ACC112 (cell line): ENCODE measurements around the gene CNTFR.

Experiments
- H2AFZ ChIP-seq: fragments of 200-600 bp; sonication (generic); one replicate; pipeline ENCODE4 v1.6.0; 2017; ENCODE audit warnings: antibody characterized with exemption, low read length; ENCODE audit not compliant: unreplicated experiment
- H3K27ac ChIP-seq: fragments of 200-600 bp; sonication (generic); 2 replicates; pipeline ENCODE4 v1.5.1; 2014; ENCODE audit warnings: low read depth, mild to moderate bottlenecking, antibody characterized with exemption, low read length, moderate library complexity
- H3K27me3 ChIP-seq: fragments of 200-600 bp; sonication (generic); 2 replicates; pipeline ENCODE4 v1.6.1; 2014; ENCODE audit warnings: mild to moderate bottlenecking, antibody characterized with exemption, low read length, moderate library complexity, mixed read lengths; ENCODE audit not compliant: insufficient read depth
- H3K36me3 ChIP-seq: fragments of 200-600 bp; sonication (generic); 2 replicates; pipeline ENCODE4 v1.6.1; 2016; ENCODE audit warnings: mild to moderate bottlenecking, antibody characterized with exemption, low read length, moderate library complexity, mixed read lengths; ENCODE audit not compliant: insufficient read depth
- H3K4me1 ChIP-seq: fragments of 200-600 bp; sonication (generic); one replicate; pipeline ENCODE4 v1.6.1; 2016; ENCODE audit warnings: low read length, mixed read lengths; ENCODE audit not compliant: insufficient read depth, unreplicated experiment, control insufficient read depth
- H3K4me3 ChIP-seq: fragments of 200-600 bp; sonication (generic); 2 replicates; pipeline ENCODE4 v1.5.1; 2014; ENCODE audit warnings: mild to moderate bottlenecking, low read depth, low read length
- H3K79me2 ChIP-seq: fragments of 200-600 bp; sonication (generic); one replicate; pipeline ENCODE4 v1.6.0; 2016; ENCODE audit warnings: low read length; ENCODE audit not compliant: control insufficient read depth, unreplicated experiment, insufficient read depth

CNTFR gene

GRCh38 chr9:34558919-34559623 is 30.5 kb downstream of the CNTFR start:
- H3K36me3 ChIP-seq, result no peaks in the 10 kb centered on the region
- no peak overlapping the region for H2AFZ ChIP-seq
- no peaks in the 10 kb centered on the region; the same call in 1 of the 2 replicates for H3K27me3 ChIP-seq
- peak overlapping the region; percentile 17; the same call in 1 of the 2 replicates for H3K4me3 ChIP-seq
- no peaks in the 10 kb centered on the region for H3K79me2 ChIP-seq
- peaks cover 19% of the 10 kb centered on the region for H3K4me1 ChIP-seq
- H3K27ac ChIP-seq, result no peak overlapping the region

GRCh38 chr9:34558364-34558763 is 31.2 kb downstream of the CNTFR start:
- Histone ChIP-seq H3K79me2 (no peaks in the 10 kb centered on the region), H3K4me1 (peaks cover 19% of the 10 kb centered on the region), H3K4me3 (no peak overlapping the region), H3K27me3 (no peaks in the 10 kb centered on the region; the same call in 1 of the 2 replicates), H3K36me3 (no peaks in the 10 kb centered on the region), H2AFZ (no peak overlapping the region), H3K27ac (no peak overlapping the region)

- Histone ChIP-seq H3K79me2 (no peaks in the 10 kb centered on the region), H3K36me3 (no peaks in the 10 kb centered on the region), H2AFZ (no peak overlapping the region), H3K4me1 (peaks cover 19% of the 10 kb centered on the region), H3K27me3 (no peaks in the 10 kb centered on the region; the same call in 1 of the 2 replicates), H3K4me3 (no peak overlapping the region), H3K27ac (no peak overlapping the region)
Observed at GRCh38 chr9:34557426-34558321, 31.9 kb downstream of the CNTFR start.

GRCh38 chr9:34556949-34557348 is 32.6 kb downstream of the CNTFR start:
- Histone ChIP-seq H3K79me2 (no peaks in the 10 kb centered on the region), H3K4me3 (no peak overlapping the region), H3K4me1 (peaks cover 19% of the 10 kb centered on the region), H2AFZ (no peak overlapping the region), H3K27ac (no peak overlapping the region), H3K36me3 (no peaks in the 10 kb centered on the region), H3K27me3 (no peaks in the 10 kb centered on the region; the same call in 1 of the 2 replicates)

GRCh38 chr9:34555936-34556525 is 33.5 kb downstream of the CNTFR start:
- H2AFZ ChIP-seq, result no peak overlapping the region
- H3K79me2 ChIP-seq, result no peaks in the 10 kb centered on the region
- H3K27me3 ChIP-seq, result no peaks in the 10 kb centered on the region; the same call in 1 of the 2 replicates
- peaks cover 19% of the 10 kb centered on the region for H3K4me1 ChIP-seq
- H3K36me3 ChIP-seq, result no peaks in the 10 kb centered on the region
- no peak overlapping the region for H3K4me3 ChIP-seq
- H3K27ac ChIP-seq, result no peak overlapping the region

GRCh38 chr9:34555500-34555899 is 34.0 kb downstream of the CNTFR start:
- H3K79me2 ChIP-seq, result no peaks in the 10 kb centered on the region
- no peak overlapping the region for H3K27ac ChIP-seq
- H3K36me3 ChIP-seq, result no peaks in the 10 kb centered on the region
- H3K4me1 ChIP-seq, result peaks cover 15% of the 10 kb centered on the region
- no peak overlapping the region for H3K4me3 ChIP-seq
- no peak overlapping the region for H2AFZ ChIP-seq
- no peaks in the 10 kb centered on the region; the same call in 1 of the 2 replicates for H3K27me3 ChIP-seq

GRCh38 chr9:34555002-34555348 is 34.5 kb downstream of the CNTFR start:
- H2AFZ ChIP-seq, result no peak overlapping the region
- H3K4me3 ChIP-seq, result no peak overlapping the region
- H3K27ac ChIP-seq, result no peak overlapping the region
- no peaks in the 10 kb centered on the region; the same call in 1 of the 2 replicates for H3K27me3 ChIP-seq
- H3K4me1 ChIP-seq, result peaks cover 10% of the 10 kb centered on the region
- H3K79me2 ChIP-seq, result no peaks in the 10 kb centered on the region
- no peaks in the 10 kb centered on the region for H3K36me3 ChIP-seq

- Histone ChIP-seq H2AFZ (no peak overlapping the region), H3K79me2 (no peaks in the 10 kb centered on the region), H3K27me3 (no peaks in the 10 kb centered on the region; the same call in 1 of the 2 replicates), H3K36me3 (no peaks in the 10 kb centered on the region), H3K4me3 (no peak overlapping the region), H3K4me1 (peaks cover 4% of the 10 kb centered on the region), H3K27ac (no peak overlapping the region)
Observed at GRCh38 chr9:34554211-34555001, 35.1 kb downstream of the CNTFR start.

GRCh38 chr9:34553511-34554021 is 36.0 kb downstream of the CNTFR start:
- H3K36me3 ChIP-seq, result no peaks in the 10 kb centered on the region
- no peak overlapping the region for H3K4me3 ChIP-seq
- H2AFZ ChIP-seq, result no peak overlapping the region
- no peaks in the 10 kb centered on the region for H3K79me2 ChIP-seq
- no peaks in the 10 kb centered on the region for H3K4me1 ChIP-seq
- no peaks in the 10 kb centered on the region; the same call in 1 of the 2 replicates for H3K27me3 ChIP-seq
- H3K27ac ChIP-seq, result no peak overlapping the region

- Histone ChIP-seq H3K36me3 (no peaks in the 10 kb centered on the region), H3K27ac (no peak overlapping the region), H3K4me1 (no peaks in the 10 kb centered on the region), H3K4me3 (no peak overlapping the region), H3K79me2 (no peaks in the 10 kb centered on the region), H3K27me3 (no peaks in the 10 kb centered on the region; the same call in 1 of the 2 replicates), H2AFZ (no peak overlapping the region)
Observed at GRCh38 chr9:34552986-34553385, 36.5 kb downstream of the CNTFR start.
